ENCODE data around the gene PDZRN4.

PDZRN4 gene

DNA sequence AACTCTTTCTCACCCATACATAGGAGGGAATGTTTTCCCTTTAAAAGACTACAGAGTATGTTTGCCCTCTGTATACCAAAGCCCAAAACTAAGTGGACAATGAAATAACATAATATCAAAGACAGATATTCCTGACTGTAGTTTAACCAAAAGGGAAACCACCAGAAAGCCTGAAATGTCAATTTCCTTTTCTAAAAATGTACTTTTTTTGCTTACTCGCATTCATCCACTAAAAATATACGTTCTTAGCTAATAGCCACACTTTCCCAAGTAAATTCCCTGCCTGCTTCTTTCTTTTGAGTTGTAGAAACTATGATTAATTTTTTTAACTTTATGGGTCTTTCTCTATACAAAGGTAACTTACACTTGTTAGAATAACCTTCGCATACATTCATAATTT lies 280.2 kb downstream of the PDZRN4 start:
- Histone ChIP-seq H3K79me2 (ENCODE audit: insufficient read depth, low read length) (no peaks in the 10 kb centered on the region), H2AFZ (ENCODE audit: low read depth, low read length, severe bottlenecking) (no peak overlapping the region), H3K9ac (ENCODE audit: low read length) (no peak overlapping the region), H3K27ac (ENCODE audit: low read depth, low read length) (no peak overlapping the region), H3K9me2 (replicated peaks; ENCODE audit: insufficient read depth, low read length) (no peaks in the 10 kb centered on the region), H3K36me3 (ENCODE audit: low read length) (no peaks in the 10 kb centered on the region), H3K4me3 (ENCODE audit: insufficient read depth, low read length, poor library complexity, severe bottlenecking) (no peak overlapping the region), H3K27me3 (ENCODE audit: low read length) (no peaks in the 10 kb centered on the region), H3K9me3 (ENCODE audit: insufficient read depth, low read length) (no peaks in the 10 kb centered on the region), H3F3A (ENCODE audit: insufficient read depth) (no peaks in the 10 kb centered on the region), H3K4me2 (ENCODE audit: low read depth, low read length, poor library complexity, severe bottlenecking) (no peak overlapping the region), H4K20me1 (ENCODE audit: low read depth, low read length) (no peaks in the 10 kb centered on the region)
- TF ChIP-seq EZH2phosphoT487 (conservative IDR thresholded peaks at IDR 0.05; ENCODE audit: low read length), result no peak
- TF ChIP-seq, protein P1, sequence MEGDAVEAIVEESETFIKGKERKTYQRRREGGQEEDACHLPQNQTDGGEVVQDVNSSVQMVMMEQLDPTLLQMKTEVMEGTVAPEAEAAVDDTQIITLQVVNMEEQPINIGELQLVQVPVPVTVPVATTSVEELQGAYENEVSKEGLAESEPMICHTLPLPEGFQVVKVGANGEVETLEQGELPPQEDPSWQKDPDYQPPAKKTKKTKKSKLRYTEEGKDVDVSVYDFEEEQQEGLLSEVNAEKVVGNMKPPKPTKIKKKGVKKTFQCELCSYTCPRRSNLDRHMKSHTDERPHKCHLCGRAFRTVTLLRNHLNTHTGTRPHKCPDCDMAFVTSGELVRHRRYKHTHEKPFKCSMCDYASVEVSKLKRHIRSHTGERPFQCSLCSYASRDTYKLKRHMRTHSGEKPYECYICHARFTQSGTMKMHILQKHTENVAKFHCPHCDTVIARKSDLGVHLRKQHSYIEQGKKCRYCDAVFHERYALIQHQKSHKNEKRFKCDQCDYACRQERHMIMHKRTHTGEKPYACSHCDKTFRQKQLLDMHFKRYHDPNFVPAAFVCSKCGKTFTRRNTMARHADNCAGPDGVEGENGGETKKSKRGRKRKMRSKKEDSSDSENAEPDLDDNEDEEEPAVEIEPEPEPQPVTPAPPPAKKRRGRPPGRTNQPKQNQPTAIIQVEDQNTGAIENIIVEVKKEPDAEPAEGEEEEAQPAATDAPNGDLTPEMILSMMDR (IDR thresholded peaks at IDR 0.05; ENCODE audit: insufficient read depth, low read length, poor library complexity, severe bottlenecking), result no peak

GRCh38 chr12:41468756-41469155 lies 280.6 kb downstream of the PDZRN4 start:
- Histone ChIP-seq H2AFZ (ENCODE audit: low read depth, low read length, severe bottlenecking) (no peak overlapping the region), H3K27me3 (ENCODE audit: low read length) (no peaks in the 10 kb centered on the region), H3K79me2 (ENCODE audit: insufficient read depth, low read length) (no peaks in the 10 kb centered on the region), H3K4me2 (ENCODE audit: low read depth, low read length, poor library complexity, severe bottlenecking) (no peak overlapping the region), H3K9me2 (replicated peaks; ENCODE audit: insufficient read depth, low read length) (no peaks in the 10 kb centered on the region), H3K36me3 (ENCODE audit: low read length) (no peaks in the 10 kb centered on the region), H3F3A (ENCODE audit: insufficient read depth) (no peaks in the 10 kb centered on the region), H4K20me1 (ENCODE audit: low read depth, low read length) (no peaks in the 10 kb centered on the region), H3K9ac (ENCODE audit: low read length) (no peak overlapping the region), H3K27ac (ENCODE audit: low read depth, low read length) (no peak overlapping the region), H3K9me3 (ENCODE audit: insufficient read depth, low read length) (no peaks in the 10 kb centered on the region), H3K4me3 (ENCODE audit: insufficient read depth, low read length, poor library complexity, severe bottlenecking) (no peak overlapping the region)
- TF ChIP-seq EZH2phosphoT487 (conservative IDR thresholded peaks at IDR 0.05; ENCODE audit: low read length), result no peak
- TF ChIP-seq, protein P1 (IDR thresholded peaks at IDR 0.05; ENCODE audit: insufficient read depth, low read length, poor library complexity, severe bottlenecking), result no peak

GRCh38 chr12:41473441-41473840 lies 285.3 kb downstream of the PDZRN4 start:
- H3K27me3 ChIP-seq (ENCODE audit: low read length), result no peaks in the 10 kb centered on the region

More at GRCh38 chr12:41473441-41473840, 285.3 kb downstream of the PDZRN4 start:
- Histone ChIP-seq H2AFZ (ENCODE audit: low read depth, low read length, severe bottlenecking) (no peak overlapping the region), H3K36me3 (ENCODE audit: low read length) (no peaks in the 10 kb centered on the region), H3K9me3 (ENCODE audit: insufficient read depth, low read length) (no peaks in the 10 kb centered on the region), H3F3A (ENCODE audit: insufficient read depth) (no peaks in the 10 kb centered on the region), H3K4me2 (ENCODE audit: low read depth, low read length, poor library complexity, severe bottlenecking) (no peak overlapping the region), H3K9me2 (replicated peaks; ENCODE audit: insufficient read depth, low read length) (no peaks in the 10 kb centered on the region), H4K20me1 (ENCODE audit: low read depth, low read length) (no peaks in the 10 kb centered on the region), H3K79me2 (ENCODE audit: insufficient read depth, low read length) (no peaks in the 10 kb centered on the region), H3K27ac (ENCODE audit: low read depth, low read length) (no peak overlapping the region), H3K9ac (ENCODE audit: low read length) (no peak overlapping the region), H3K4me3 (ENCODE audit: insufficient read depth, low read length, poor library complexity, severe bottlenecking) (no peak overlapping the region)
- TF ChIP-seq, protein P1 (IDR thresholded peaks at IDR 0.05; ENCODE audit: insufficient read depth, low read length, poor library complexity, severe bottlenecking), result no peak
- TF ChIP-seq EZH2phosphoT487 (conservative IDR thresholded peaks at IDR 0.05; ENCODE audit: low read length), result no peak
